WERI-Rb-1 (cell line): ENCODE measurements around the gene PTPRA.
"Not testable (repeated sequence)": the region's sequence is repeated elsewhere in the genome, so short reads cannot be mapped to it uniquely, and the experiment has no call there.

Experiments
- DNase-seq: peaks from one replicate; pipeline ENCODE4 v3.0.0-alpha.2; 2020
- H3K27ac ChIP-seq: fragments of 250-450 bp; sonication (Bioruptor Pico); 2 replicates; pipeline ENCODE4 v1.5.1; 2020; ENCODE audit warnings: mild to moderate bottlenecking, moderate library complexity
- H3K27me3 ChIP-seq: fragments of 250-450 bp; sonication (Bioruptor Pico); 2 replicates; pipeline ENCODE4 v1.5.1; 2021; ENCODE audit warnings: mild to moderate bottlenecking, low read depth, moderate library complexity; ENCODE audit not compliant: insufficient read depth, severe bottlenecking
- H3K36me3 ChIP-seq: fragments of 250-450 bp; sonication (Bioruptor Pico); 2 replicates; pipeline ENCODE4 v1.5.1; 2020; ENCODE audit warnings: mild to moderate bottlenecking, moderate library complexity
- H3K4me3 ChIP-seq: 2 replicates; pipeline ENCODE4 v1.5.1; 2011; ENCODE audit warnings: low read depth, mild to moderate bottlenecking, control low read depth, low read length
- H3K9me3 ChIP-seq: fragments of 250-450 bp; sonication (Bioruptor Pico); 2 replicates; pipeline ENCODE4 v1.5.1; 2021; ENCODE audit warnings: mild to moderate bottlenecking, moderate library complexity; ENCODE audit not compliant: severe bottlenecking
- CTCF ChIP-seq: IDR thresholded peaks from 2 replicates; pipeline ENCODE4 v1.5.1; 2011; ENCODE audit warnings: low read depth, mild to moderate bottlenecking, control low read depth, inconsistent platforms, low read length

Gene PTPRA

GRCh38 chr20:3047486-3048419 lies 174.5 kb downstream of the PTPRA start:
- H3K4me3 ChIP-seq: no peak overlapping the region
- H3K36me3 ChIP-seq: peaks cover 39% of the 10 kb centered on the region
- H3K27ac ChIP-seq: no peak overlapping the region
- no peaks in the 10 kb centered on the region for H3K27me3 ChIP-seq
- no peaks in the 10 kb centered on the region for H3K9me3 ChIP-seq
- no peak for TF ChIP-seq CTCF
- no peak for DNase-seq

GRCh38 chr20:3051385-3052019 lies 178.2 kb downstream of the PTPRA start:
- Histone ChIP-seq H3K9me3 (no peaks in the 10 kb centered on the region), H3K27ac (no peak overlapping the region), H3K4me3 (no peak overlapping the region), H3K36me3 (peaks cover 36% of the 10 kb centered on the region), H3K27me3 (no peaks in the 10 kb centered on the region)
- DNase-seq: no peak
- no peak for TF ChIP-seq CTCF

GRCh38 chr20:3059489-3059888 lies 186.2 kb downstream of the PTPRA start:
- Histone ChIP-seq H3K9me3 (no peaks in the 10 kb centered on the region), H3K36me3 (no peaks in the 10 kb centered on the region), H3K27me3 (no peaks in the 10 kb centered on the region), H3K27ac (no peak overlapping the region), H3K4me3 (no peak overlapping the region)
- no peak for TF ChIP-seq CTCF
- no peak for DNase-seq

GRCh38 chr20:3064119-3064518 lies 190.8 kb downstream of the PTPRA start:
- not testable (repeated sequence) for H3K27me3 ChIP-seq, DNase-seq, H3K36me3 ChIP-seq, H3K9me3 ChIP-seq, H3K4me3 ChIP-seq, H3K27ac ChIP-seq

- Histone ChIP-seq H3K9me3 (no peaks in the 10 kb centered on the region), H3K4me3 (no peak overlapping the region), H3K27me3 (no peaks in the 10 kb centered on the region), H3K27ac (no peak overlapping the region), H3K36me3 (no peaks in the 10 kb centered on the region)
- no peak for DNase-seq
- TF ChIP-seq CTCF: no peak
Observed at GRCh38 chr20:3067139-3068014, 194.1 kb downstream of the PTPRA start.

GRCh38 chr20:3068075-3068474 lies 194.8 kb downstream of the PTPRA start:
- no peaks in the 10 kb centered on the region for H3K27me3 ChIP-seq
- DNase-seq: no peak
- no peak overlapping the region for H3K27ac ChIP-seq
- no peak overlapping the region for H3K4me3 ChIP-seq
- H3K9me3 ChIP-seq: no peaks in the 10 kb centered on the region
- no peaks in the 10 kb centered on the region for H3K36me3 ChIP-seq
- no peak for TF ChIP-seq CTCF
